HL-60 (cell line): Measurements from ENCODE around the gene PYHIN1.
A peak's percentile ranks its signal among the peaks of the same experiment; 100 is the strongest.

ENCODE experiments used
- DNase-seq, 2 experiments: peaks; one replicate each; pipeline ENCODE4 v3.0.0-alpha.2; 2010 to 2020; ENCODE audit warnings: low read depth in 1 of 2, low spot score in 1 of 2
- H3K27ac ChIP-seq: fragments of 250-450 bp; sonication (Bioruptor Pico); replicated peaks from 2 replicates; pipeline ENCODE4 v1.5.1; 2020; ENCODE audit warnings: mild to moderate bottlenecking, moderate library complexity
- H3K27me3 ChIP-seq: fragments of 250-450 bp; sonication (Bioruptor Pico); 2 replicates; pipeline ENCODE4 v1.5.1; 2021; ENCODE audit warnings: mild to moderate bottlenecking, moderate library complexity; ENCODE audit not compliant: insufficient read depth, poor library complexity, severe bottlenecking
- H3K4me3 ChIP-seq: replicated peaks from 2 replicates; pipeline ENCODE4 v1.5.1; 2011; ENCODE audit warnings: mild to moderate bottlenecking, control low read depth, low read length; ENCODE audit not compliant: insufficient read depth
- CTCF ChIP-seq: IDR thresholded peaks from one replicate; pipeline ENCODE4 v1.5.1; 2011; ENCODE audit warnings: low read length, control low read depth, inconsistent platforms; ENCODE audit not compliant: insufficient read depth
- GABPA ChIP-seq: IDR thresholded peaks from 2 replicates; pipeline ENCODE4 v1.6.1; 2012; ENCODE audit warnings: low read depth
- POLR2AphosphoS5 ChIP-seq: IDR thresholded peaks from 2 replicates; pipeline ENCODE4 v1.6.1; 2012; ENCODE audit warnings: low read depth
- REST ChIP-seq: IDR thresholded peaks from 2 replicates; pipeline ENCODE4 v1.6.1; 2012; ENCODE audit warnings: low read depth; ENCODE audit not compliant: insufficient replicate concordance
- SPI1 ChIP-seq: IDR thresholded peaks from 2 replicates; pipeline ENCODE4 v1.6.1; 2012; ENCODE audit warnings: low read depth, mild to moderate bottlenecking, borderline replicate concordance

Gene PYHIN1

GRCh38 chr1:159007726-159008125 lies 76.4 kb downstream of the PYHIN1 start:
- Histone ChIP-seq H3K27ac (peak overlapping the region; percentile 67), H3K4me3 (no peak overlapping the region), H3K27me3 (no peaks in the 10 kb centered on the region)
- peak in 1 of 2 experiments; percentile 62 for DNase-seq
- TF ChIP-seq GABPA, result no peak
- TF ChIP-seq CTCF, result no peak

GRCh38 chr1:159008744-159009188 lies 77.4 kb downstream of the PYHIN1 start:
- H3K27ac ChIP-seq, result peak overlapping the region; percentile 67
- peak; percentile 38 to 67 for DNase-seq
- no peaks in the 10 kb centered on the region for H3K27me3 ChIP-seq
- H3K4me3 ChIP-seq, result no peak overlapping the region
- TF ChIP-seq CTCF (no peak), POLR2AphosphoS5 (no peak), SPI1 (no peak), REST (no peak)

- Histone ChIP-seq H3K27ac (peak overlapping the region; percentile 67), H3K27me3 (no peaks in the 10 kb centered on the region), H3K4me3 (no peak overlapping the region; the same call in 1 of the 2 replicates)
- DNase-seq, result no peak
- TF ChIP-seq SPI1 (no peak), REST (no peak), CTCF (no peak), POLR2AphosphoS5 (no peak), GABPA (no peak)
Measured at GRCh38 chr1:159009287-159009686, 77.9 kb downstream of the PYHIN1 start.

GRCh38 chr1:159009704-159010361 lies 78.5 kb downstream of the PYHIN1 start, which contains the start of gene IFI16:
Gene IFI16, plus strand, starts transcription at chr1:159009907. Its CDS starts 4,774 bp downstream, at chr1:159014681.
- H3K27me3 ChIP-seq, result no peaks in the 10 kb centered on the region
- peak within 1 kb of the TSS; percentile 67 for H3K27ac ChIP-seq
- H3K4me3 ChIP-seq, result peak within 1 kb of the TSS; percentile 21
- peak; percentile 61 to 73 for DNase-seq
- no peak for TF ChIP-seq GABPA
- TF ChIP-seq POLR2AphosphoS5, result no peak
- no peak for TF ChIP-seq CTCF
- no peak for TF ChIP-seq REST
- TF ChIP-seq SPI1, result no peak
